Subcutaneous abdominal adipose tissue (tissue), 5 donors: ENCODE results near the gene CWH43.
"Not testable (repeated sequence)": the region's sequence is repeated elsewhere in the genome, so short reads cannot be mapped to it uniquely, and the experiment has no call there.

Experiments
- H3K27ac ChIP-seq: one replicate; pipeline ENCODE4 v1.7.0; 2013; ENCODE audit warnings: low read depth, mild to moderate bottlenecking, inconsistent platforms, low read length, moderate library complexity
- H3K27me3 ChIP-seq, 5 donors: one replicate each; pipeline ENCODE4 v1.7.0; 2013; ENCODE audit warnings: low read length in 5 of 5, inconsistent platforms in 1 of 5; ENCODE audit not compliant: control insufficient read depth in 5 of 5, insufficient read depth in 4 of 5
- H3K36me3 ChIP-seq, 5 donors: one replicate each; pipeline ENCODE4 v1.7.0; 2013; ENCODE audit warnings: low read length in 5 of 5; ENCODE audit not compliant: control insufficient read depth in 5 of 5, insufficient read depth in 5 of 5
- H3K4me1 ChIP-seq, 5 donors: one replicate each; pipeline ENCODE4 v1.7.0; 2013; ENCODE audit warnings: low read length in 5 of 5, mild to moderate bottlenecking in 3 of 5, moderate library complexity in 1 of 5; ENCODE audit not compliant: control insufficient read depth in 5 of 5, insufficient read depth in 5 of 5
- H3K4me3 ChIP-seq, 5 donors: one replicate each; pipeline ENCODE4 v1.7.0; 2013; ENCODE audit warnings: low read length in 5 of 5, low read depth in 1 of 5
- H3K9ac ChIP-seq, 5 donors: one replicate each; pipeline ENCODE4 v1.7.0; 2013; ENCODE audit warnings: low read length in 5 of 5, mild to moderate bottlenecking in 4 of 5, moderate library complexity in 3 of 5
- H3K9me3 ChIP-seq, 5 donors: one replicate each; pipeline ENCODE4 v1.7.0; 2013; ENCODE audit warnings: low read length in 5 of 5; ENCODE audit not compliant: control insufficient read depth in 5 of 5
- donor health status: healthy.
- donor health status: healthy.
- donor health status: healthy.
- donor health status: healthy.
- donor health status: healthy.

Gene CWH43

GRCh38 chr4:49072196-49072595 lies 86.1 kb downstream of the CWH43 start:
- not testable (repeated sequence) for H3K9ac ChIP-seq, H3K36me3 ChIP-seq, H3K27ac ChIP-seq, H3K4me1 ChIP-seq, H3K27me3 ChIP-seq, H3K4me3 ChIP-seq, H3K9me3 ChIP-seq

DNA sequence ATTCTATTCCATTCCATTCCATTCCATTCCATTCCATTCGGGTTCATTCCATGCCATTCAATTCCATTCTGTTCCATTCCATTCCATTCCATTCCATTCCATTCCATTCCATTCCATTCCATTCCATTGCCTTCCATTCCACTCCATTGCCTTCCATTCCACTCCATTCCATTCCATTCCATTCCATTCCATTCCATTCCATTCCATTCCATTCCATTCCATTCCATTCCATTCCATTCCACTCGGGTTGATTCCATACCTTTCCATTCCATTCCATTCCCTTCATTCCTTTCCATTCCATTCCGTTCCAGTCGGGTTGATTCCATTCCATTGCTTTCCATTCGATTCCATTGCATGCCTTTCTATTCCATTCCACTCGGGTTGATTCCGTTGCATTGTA lies 105.8 kb downstream of the CWH43 start:
- H3K27me3 ChIP-seq, H3K4me1 ChIP-seq, H3K36me3 ChIP-seq, H3K27ac ChIP-seq, H3K9ac ChIP-seq: not testable (repeated sequence)
- H3K4me3 ChIP-seq: peak overlapping the region in 4 of 5 donors; percentile 1 to 30 (median 12)
- peaks cover 7 to 32% (median 28%) of the 10 kb centered on the region in 5 donors for H3K9me3 ChIP-seq

DNA sequence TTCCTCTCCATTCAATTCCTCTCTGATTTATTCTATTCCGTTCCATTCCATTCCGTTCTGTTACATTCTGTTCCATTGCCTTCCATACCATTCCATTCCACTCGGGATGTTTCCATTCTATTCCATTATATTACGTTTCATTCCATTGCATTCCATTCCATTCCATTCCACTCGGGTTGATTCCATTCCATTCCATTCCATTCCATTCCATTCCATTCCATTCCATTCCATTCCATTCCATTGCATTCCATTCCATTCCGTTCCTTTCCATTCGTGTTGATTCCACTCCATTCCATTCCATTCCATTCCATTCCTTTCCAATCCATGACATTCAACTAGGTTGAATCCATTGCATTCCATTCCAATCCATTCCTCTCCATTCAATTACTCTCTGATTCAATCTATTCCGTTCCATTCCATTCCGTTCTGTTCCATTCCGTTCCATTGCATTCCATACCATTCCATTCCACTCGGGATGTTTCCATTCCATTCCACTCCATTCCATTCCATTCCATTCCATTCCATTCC lies 106.6 kb downstream of the CWH43 start:
- H3K27ac ChIP-seq, H3K4me1 ChIP-seq, H3K36me3 ChIP-seq, H3K9ac ChIP-seq, H3K27me3 ChIP-seq: not testable (repeated sequence)
- peak overlapping the region in 3 of 5 donors; percentile 0 to 1 (median 0) for H3K4me3 ChIP-seq
- peaks cover 12 to 36% (median 36%) of the 10 kb centered on the region in 5 donors for H3K9me3 ChIP-seq

DNA sequence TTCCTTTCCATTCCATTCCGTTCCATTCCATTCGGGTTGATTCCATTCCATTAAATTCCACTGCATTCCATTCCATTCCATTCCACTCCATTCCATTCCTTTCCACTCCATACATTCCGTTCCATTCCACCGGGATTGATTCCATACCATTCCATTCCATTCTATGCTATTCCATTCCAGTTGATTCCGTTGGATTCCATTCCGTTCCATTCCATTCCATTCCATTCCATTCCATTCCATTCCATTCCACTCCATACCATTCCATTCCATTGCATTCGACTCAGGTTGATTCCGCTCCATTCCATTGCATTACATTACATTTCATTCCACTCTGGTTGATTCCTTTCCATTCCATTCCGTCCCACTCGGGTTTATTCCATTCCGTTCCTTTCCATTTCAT lies 110.1 kb downstream of the CWH43 start:
- H3K36me3 ChIP-seq, H3K4me1 ChIP-seq, H3K27ac ChIP-seq, H3K27me3 ChIP-seq, H3K9ac ChIP-seq: not testable (repeated sequence)
- peaks cover 22 to 61% (median 54%) of the 10 kb centered on the region in 5 donors for H3K9me3 ChIP-seq
- H3K4me3 ChIP-seq: peak overlapping the region in 1 of 5 donors; percentile 29

DNA sequence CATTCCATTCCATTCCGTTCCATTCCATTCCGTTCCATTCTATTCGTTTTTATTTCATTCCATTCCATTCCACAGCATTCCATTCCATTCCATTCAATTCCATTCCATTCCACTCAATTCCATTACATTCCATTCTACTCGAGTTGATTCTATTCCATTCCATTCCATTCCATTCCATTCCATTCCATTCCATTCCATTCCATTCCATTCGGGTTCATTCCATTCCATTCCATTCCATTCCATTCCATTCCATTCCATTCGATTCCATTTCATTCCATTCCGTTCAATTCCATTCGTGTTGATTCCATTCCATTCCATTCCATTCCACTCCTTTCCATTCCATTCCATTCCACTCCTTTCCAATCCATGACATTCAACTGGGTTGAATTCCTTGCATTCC lies 110.6 kb downstream of the CWH43 start:
- H3K36me3 ChIP-seq, H3K27me3 ChIP-seq, H3K9ac ChIP-seq, H3K4me1 ChIP-seq, H3K27ac ChIP-seq: not testable (repeated sequence)
- peak overlapping the region in 3 of 5 donors; percentile 5 to 29 (median 12) for H3K4me3 ChIP-seq
- H3K9me3 ChIP-seq: peaks cover 22 to 57% (median 50%) of the 10 kb centered on the region in 5 donors

DNA sequence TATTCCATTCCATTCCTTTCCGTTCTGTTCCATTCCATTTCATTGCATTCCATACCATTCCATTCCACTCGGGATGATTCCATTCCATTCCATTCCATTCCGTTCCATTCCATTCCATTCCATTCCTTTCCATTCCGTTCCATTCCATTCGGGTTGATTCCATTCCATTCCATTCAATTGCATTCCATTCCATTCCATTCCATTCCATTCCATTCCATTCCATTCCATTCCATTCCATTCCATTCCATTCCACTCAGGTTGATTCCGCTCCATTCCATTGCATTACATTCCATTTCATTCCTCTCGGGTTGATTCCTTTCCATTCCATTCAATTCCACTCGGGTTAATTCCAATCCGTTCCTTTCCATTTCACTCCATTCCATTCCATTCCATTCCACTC lies 111.0 kb downstream of the CWH43 start:
- H3K36me3 ChIP-seq, H3K27me3 ChIP-seq, H3K9ac ChIP-seq, H3K27ac ChIP-seq, H3K4me1 ChIP-seq: not testable (repeated sequence)
- Histone ChIP-seq H3K9me3 (peaks cover 20 to 52% (median 46%) of the 10 kb centered on the region in 5 donors), H3K4me3 (peak overlapping the region; percentile 0 to 30 (median 5))

- not testable (repeated sequence) for H3K4me1 ChIP-seq, H3K36me3 ChIP-seq, H3K9ac ChIP-seq, H3K27ac ChIP-seq, H3K27me3 ChIP-seq
- Histone ChIP-seq H3K4me3 (peak overlapping the region; percentile 0 to 30 (median 5)), H3K9me3 (peaks cover 19 to 50% (median 44%) of the 10 kb centered on the region in 5 donors)
Measured at GRCh38 chr4:49097505-49097904, 111.4 kb downstream of the CWH43 start.

GRCh38 chr4:49098034-49098759 lies 112.1 kb downstream of the CWH43 start:
- H3K9me3 ChIP-seq: peaks cover 15 to 51% (median 44%) of the 10 kb centered on the region in 5 donors
- peak overlapping the region in 2 of 5 donors; percentile 2 to 46 for H3K4me3 ChIP-seq
- H3K27ac ChIP-seq, H3K36me3 ChIP-seq, H3K27me3 ChIP-seq, H3K9ac ChIP-seq, H3K4me1 ChIP-seq: not testable (repeated sequence)

GRCh38 chr4:49099831-49100444 lies 113.9 kb downstream of the CWH43 start:
- not testable (repeated sequence) for H3K36me3 ChIP-seq, H3K27me3 ChIP-seq, H3K27ac ChIP-seq, H3K4me1 ChIP-seq, H3K9ac ChIP-seq
- peak overlapping the region in 4 of 5 donors; percentile 0 to 36 (median 18) for H3K4me3 ChIP-seq
- peaks cover 15 to 68% (median 59%) of the 10 kb centered on the region in 5 donors for H3K9me3 ChIP-seq

- H3K9me3 ChIP-seq: peaks cover 16 to 70% (median 55%) of the 10 kb centered on the region in 5 donors
Measured at GRCh38 chr4:49102344-49102898, 116.3 kb downstream of the CWH43 start.

More at GRCh38 chr4:49102344-49102898, 116.3 kb downstream of the CWH43 start:
- H3K4me3 ChIP-seq: peak overlapping the region in 4 of 5 donors; percentile 0 to 46 (median 3)
- not testable (repeated sequence) for H3K27me3 ChIP-seq, H3K36me3 ChIP-seq, H3K4me1 ChIP-seq, H3K9ac ChIP-seq, H3K27ac ChIP-seq
